GM23338 (cell line): ENCODE measurements around the gene AIMP2. TPM values are rescaled to one million over a fixed set of nuclear protein-coding genes. Genes with fewer than 3 reads are reported as not detected.

ENCODE experiments used
- ATAC-seq: fragments of 200-7000 bp; cut with Tn5 transposase; 3 replicates; pipeline ENCODE4 v1.9.1; 2020
- DNase-seq: peaks from one replicate; pipeline ENCODE4 v3.0.0-alpha.2; 2015; ENCODE audit warnings: low spot score
- H2AFZ ChIP-seq: fragments of 200-600 bp; sonication (generic); 2 replicates; pipeline ENCODE4 v1.8.0; 2016; ENCODE audit warnings: antibody characterized with exemption, mild to moderate bottlenecking, moderate library complexity
- H3F3A ChIP-seq: fragments of 200-600 bp; sonication (generic); replicated peaks from 2 replicates; pipeline ENCODE4 v1.8.0; 2017; ENCODE audit warnings: antibody characterized with exemption, mixed run types, low read depth
- H3K27ac ChIP-seq: fragments of 200-600 bp; sonication (generic); 2 replicates; pipeline ENCODE4 v1.6.1; 2016; ENCODE audit warnings: low read depth
- H3K27me3 ChIP-seq: fragments of 200-600 bp; sonication (generic); 2 replicates; pipeline ENCODE4 v1.8.0; 2016; ENCODE audit warnings: mild to moderate bottlenecking, mixed run types, moderate library complexity; ENCODE audit not compliant: insufficient read depth
- H3K36me3 ChIP-seq: fragments of 200-600 bp; sonication (generic); 2 replicates; pipeline ENCODE4 v1.8.0; 2016; ENCODE audit warnings: mild to moderate bottlenecking; ENCODE audit not compliant: insufficient read depth
- H3K4me1 ChIP-seq: fragments of 200-600 bp; sonication (generic); 2 replicates; pipeline ENCODE4 v1.8.0; 2016; ENCODE audit warnings: mild to moderate bottlenecking, moderate library complexity; ENCODE audit not compliant: insufficient read depth
- H3K4me2 ChIP-seq: fragments of 200-600 bp; sonication (generic); 2 replicates; pipeline ENCODE4 v1.7.1; 2017; ENCODE audit warnings: mixed run types
- H3K4me3 ChIP-seq: fragments of 200-600 bp; sonication (generic); 2 replicates; pipeline ENCODE4 v1.6.1; 2016; ENCODE audit warnings: mixed run types
- H3K79me2 ChIP-seq: fragments of 200-600 bp; sonication (generic); replicated peaks from 2 replicates; pipeline ENCODE4 v1.8.0; 2017; ENCODE audit warnings: mild to moderate bottlenecking; ENCODE audit not compliant: insufficient read depth
- H3K9me2 ChIP-seq: fragments of 200-600 bp; sonication (generic); 2 replicates; pipeline ENCODE4 v1.8.0; 2017; ENCODE audit not compliant: insufficient read depth
- H4K20me1 ChIP-seq: fragments of 200-600 bp; sonication (generic); replicated peaks from 2 replicates; pipeline ENCODE4 v1.8.0; 2017; ENCODE audit warnings: mild to moderate bottlenecking; ENCODE audit not compliant: insufficient read depth
- H3K27ac Mint-ChIP-seq: 2 replicates; pipeline ENCODE4 v1.8.0; 2020; ENCODE audit warnings: inconsistent platforms, mild to moderate bottlenecking, moderate library complexity, mixed read lengths
- H3K27me3 Mint-ChIP-seq: 3 replicates; pipeline ENCODE4 v1.8.0; 2022; ENCODE audit warnings: low read depth, mild to moderate bottlenecking, moderate library complexity, mixed read lengths, inconsistent platforms; ENCODE audit not compliant: insufficient read depth, poor library complexity
- H3K36me3 Mint-ChIP-seq: 3 replicates; pipeline ENCODE4 v1.8.0; 2021; ENCODE audit warnings: low read depth, mild to moderate bottlenecking, inconsistent platforms, moderate library complexity, mixed read lengths
- H3K4me1 Mint-ChIP-seq: 3 replicates; pipeline ENCODE4 v1.8.0; 2020; ENCODE audit warnings: mild to moderate bottlenecking, inconsistent platforms, mixed read lengths
- H3K4me3 Mint-ChIP-seq: 3 replicates; pipeline ENCODE4 v1.8.0; 2021; ENCODE audit warnings: moderate library complexity, mild to moderate bottlenecking, inconsistent platforms, mixed read lengths
- H3K9me3 Mint-ChIP-seq: 3 replicates; pipeline ENCODE4 v1.8.0; 2020; ENCODE audit warnings: moderate library complexity, mild to moderate bottlenecking, inconsistent platforms, mixed read lengths
- CREB1 ChIP-seq: fragments of 250-450 bp; sonication (Bioruptor Pico); IDR thresholded peaks from 2 replicates; pipeline ENCODE4 v1.5.0; 2020; ENCODE audit warnings: low read depth, mild to moderate bottlenecking, moderate library complexity
- ETS1 ChIP-seq: IDR thresholded peaks from 2 replicates; pipeline ENCODE4 v1.6.1; 2016; ENCODE audit warnings: antibody characterized with exemption
- EZH2 ChIP-seq: fragments of 200-600 bp; sonication (generic); IDR thresholded peaks from one replicate; pipeline ENCODE4 v1.8.0; 2017; ENCODE audit warnings: antibody characterized with exemption, mild to moderate bottlenecking, low read depth; ENCODE audit not compliant: unreplicated experiment
- EZH2phosphoT487 ChIP-seq: fragments of 200-600 bp; sonication (generic); IDR thresholded peaks from one replicate; pipeline ENCODE4 v1.8.1; 2018; ENCODE audit warnings: antibody characterized with exemption; ENCODE audit not compliant: unreplicated experiment
- JUNB ChIP-seq: IDR thresholded peaks from one replicate; pipeline ENCODE4 v1.6.1; 2016; ENCODE audit warnings: antibody characterized with exemption; ENCODE audit not compliant: unreplicated experiment
- NANOG ChIP-seq: IDR thresholded peaks from 2 replicates; pipeline ENCODE4 v1.6.1; 2016; ENCODE audit warnings: antibody characterized with exemption, borderline replicate concordance
- REST ChIP-seq: IDR thresholded peaks from one replicate; pipeline ENCODE4 v1.6.1; 2018; ENCODE audit warnings: antibody characterized with exemption; ENCODE audit not compliant: unreplicated experiment
- STAT1 ChIP-seq: IDR thresholded peaks from one replicate; pipeline ENCODE4 v1.6.1; 2016; ENCODE audit warnings: antibody characterized with exemption; ENCODE audit not compliant: unreplicated experiment
- ZNF331 ChIP-seq: fragments of 250-450 bp; sonication (Bioruptor Pico); IDR thresholded peaks from 2 replicates; pipeline ENCODE4 v1.5.0; 2020; ENCODE audit warnings: low read depth, mild to moderate bottlenecking, moderate library complexity
- ZNF462 ChIP-seq: fragments of 250-450 bp; sonication (Bioruptor Pico); IDR thresholded peaks from 2 replicates; pipeline ENCODE4 v1.5.0; 2020; ENCODE audit warnings: mild to moderate bottlenecking, moderate library complexity
- polyA plus RNA-seq: library from polyadenylated mRNA; unstranded; fragments of >200 nt; fragmentation: Nextera tagmentation; extraction: Ambion mirVana; gene quantifications from 2 replicates; pipeline ENCODE4 v1.2.1, GENCODE V29; 2016
- total RNA-seq: library from RNA; depleted of rRNA; stranded (reverse); fragments of >200 nt; shearing (Covaris generic); gene quantifications from 2 replicates; pipeline ENCODE4 v1.2.3, GENCODE V29; 2014

The AIMP2 gene
- total and polyA plus RNA-seq, 2 experiments from 2014 or later: 86.6 to 113 TPM

- H3K4me2 ChIP-seq: no peak overlapping the region
- peaks cover 8% of the 10 kb centered on the region; the same call in 1 of the 2 replicates for H3K79me2 ChIP-seq
- H4K20me1 ChIP-seq: peaks cover 28% of the 10 kb centered on the region
- H3K4me3 Mint-ChIP-seq: no peak overlapping the region
- H3K4me3 ChIP-seq: no peak overlapping the region
- H3K9me2 ChIP-seq: no peaks in the 10 kb centered on the region
- ATAC-seq: no peak
- no peaks in the 10 kb centered on the region for H3K27me3 Mint-ChIP-seq
- no peak for DNase-seq
- H3K9me3 Mint-ChIP-seq: no peaks in the 10 kb centered on the region; the same call in 1 of the 3 replicates
- peaks cover 8% of the 10 kb centered on the region; the same call in 1 of the 2 replicates for H3F3A ChIP-seq
- H3K27ac ChIP-seq: peak overlapping the region; percentile 78
- H3K36me3 ChIP-seq: peaks cover 83% of the 10 kb centered on the region
- H3K4me1 ChIP-seq: no peaks in the 10 kb centered on the region
- peak overlapping the region; percentile 36; the same call in 1 of the 2 replicates for H3K27ac Mint-ChIP-seq
- H3K27me3 ChIP-seq: no peaks in the 10 kb centered on the region
- peaks cover 98% of the 10 kb centered on the region for H3K36me3 Mint-ChIP-seq
- no peak overlapping the region for H2AFZ ChIP-seq
- TF ChIP-seq EZH2 (no peak), JUNB (no peak), REST (no peak), ETS1 (no peak), ZNF331 (CRISPR knock-in tag) (no peak), CREB1 (CRISPR knock-in tag) (no peak), STAT1 (no peak), EZH2phosphoT487 (no peak), NANOG (no peak)
- H3K4me1 Mint-ChIP-seq: no peaks in the 10 kb centered on the region
Observed at GRCh38 chr7:6020371-6021286, 11.6 kb downstream of the AIMP2 start.

GRCh38 chr7:6022707-6023106 is 13.6 kb downstream of the AIMP2 start:
- Histone ChIP-seq H3K4me2 (no peak overlapping the region), H2AFZ (no peak overlapping the region), H4K20me1 (peaks cover 25% of the 10 kb centered on the region), H3K4me1 (no peaks in the 10 kb centered on the region), H3K27me3 (no peaks in the 10 kb centered on the region), H3K4me3 (no peak overlapping the region), H3F3A (peaks cover 12% of the 10 kb centered on the region; the same call in 1 of the 2 replicates), H3K79me2 (0 out of 2 replicates have a peak, but pooled peaks cover 4% of the 10 kb centered on the region), H3K9me2 (no peaks in the 10 kb centered on the region), H3K27ac (no peak overlapping the region), H3K36me3 (peaks cover 70% of the 10 kb centered on the region)
- DNase-seq (no peak), ATAC-seq (no peak)
- no peaks in the 10 kb centered on the region for H3K27me3 Mint-ChIP-seq
- H3K36me3 Mint-ChIP-seq: peaks cover 100% of the 10 kb centered on the region
- no peaks in the 10 kb centered on the region; the same call in 2 of the 3 replicates for H3K9me3 Mint-ChIP-seq
- no peak overlapping the region for H3K27ac Mint-ChIP-seq
- no peak overlapping the region for H3K4me3 Mint-ChIP-seq
- H3K4me1 Mint-ChIP-seq: peaks cover 4% of the 10 kb centered on the region; the same call in 2 of the 3 replicates
- TF ChIP-seq ZNF331 (CRISPR knock-in tag) (no peak), ZNF462 (CRISPR knock-in tag) (no peak), JUNB (no peak)
